Posterior cingulate gyrus (tissue), 11 donors: ENCODE results near the gene VPS13A.
A peak's percentile ranks its signal among the peaks of the same experiment; 100 is the strongest.
"Not testable (repeated sequence)": the region's sequence is repeated elsewhere in the genome, so short reads cannot be mapped to it uniquely, and the experiment has no call there.

Source experiments
- DNase-seq, 10 donors: peaks; one replicate each; pipeline versions ENCODE4 v3.0.0 to v3.0.0-alpha.2; 2020 to 2021; ENCODE audit warnings: mixed read lengths in 3 of 10
- intact Hi-C: fragments of 100-400 bp; cut with DNase I; formaldehyde crosslinking; loops from one replicate; pipeline ENCODE4 v1.15.1; 2023

The VPS13A gene

GRCh38 chr9:77291714-77292113, 114.4 kb downstream of the VPS13A start:
- intact Hi-C loops: no loop called here
- DNase-seq: no peak

GRCh38 chr9:77293949-77294348, 116.6 kb downstream of the VPS13A start:
- intact Hi-C loops: no loop called here

GRCh38 chr9:77304543-77304942, 127.2 kb downstream of the VPS13A start:
- DNase-seq: no peak
- intact Hi-C loops: no loop called here

More at GRCh38 chr9:77293949-77294348, 116.6 kb downstream of the VPS13A start:
- no peak for DNase-seq

GRCh38 chr9:77305622-77306400, 128.5 kb downstream of the VPS13A start:
- DNase-seq: no peak
- intact Hi-C loops: no loop called here

- intact Hi-C loops: no loop called here
- DNase-seq: no peak
Observed at GRCh38 chr9:77307166-77307565, 129.8 kb downstream of the VPS13A start.

- DNase-seq: no peak
- intact Hi-C loops: no loop called here
Observed at GRCh38 chr9:77316058-77316457, 138.7 kb downstream of the VPS13A start.

- DNase-seq: peak in 1 of 10 donors; percentile 61
- intact Hi-C loops: no loop called here
Observed at GRCh38 chr9:77325058-77325457, 147.7 kb downstream of the VPS13A start.

- intact Hi-C loops: no loop called here
- DNase-seq: no peak
Observed at GRCh38 chr9:77328102-77328501, 150.8 kb downstream of the VPS13A start.

- no peak for DNase-seq
- intact Hi-C loops: no loop called here
Observed at GRCh38 chr9:77370064-77370463, 192.7 kb downstream of the VPS13A start.

GRCh38 chr9:77374266-77374665, 196.9 kb downstream of the VPS13A start:
- DNase-seq: no peak
- intact Hi-C loops: no loop called here

- intact Hi-C loops: no loop called here
- DNase-seq: no peak
Observed at GRCh38 chr9:77375956-77376532, 198.7 kb downstream of the VPS13A start.

- intact Hi-C loops: no loop called here
- no peak for DNase-seq
Observed at GRCh38 chr9:77384406-77384805, 207.1 kb downstream of the VPS13A start.

GRCh38 chr9:77386187-77386586, 208.9 kb downstream of the VPS13A start:
- intact Hi-C loops: no loop called here
- no peak for DNase-seq

GRCh38 chr9:77391834-77392233, 214.5 kb downstream of the VPS13A start:
- intact Hi-C loops: no loop called here
- DNase-seq: no peak

- no peak for DNase-seq
- intact Hi-C loops: no loop called here
Observed at GRCh38 chr9:77392328-77392727, 215.0 kb downstream of the VPS13A start.

- intact Hi-C loops: not testable (repeated sequence)
Observed at GRCh38 chr9:77398581-77398980, 221.2 kb downstream of the VPS13A start.

GRCh38 chr9:77399964-77400363, 222.6 kb downstream of the VPS13A start:
- DNase-seq: no peak

More at GRCh38 chr9:77398581-77398980, 221.2 kb downstream of the VPS13A start:
- not testable (repeated sequence) for DNase-seq

GRCh38 chr9:77402286-77402685, 225.0 kb downstream of the VPS13A start:
- DNase-seq: no peak
- intact Hi-C loops: no loop called here

More at GRCh38 chr9:77399964-77400363, 222.6 kb downstream of the VPS13A start:
- intact Hi-C loops: no loop called here

GRCh38 chr9:77403239-77403638, 225.9 kb downstream of the VPS13A start:
- no peak for DNase-seq
- intact Hi-C loops: no loop called here

- peak in 1 of 10 donors; percentile 63 for DNase-seq
- intact Hi-C loops: not testable (repeated sequence)
Observed at GRCh38 chr9:77408521-77408920, 231.2 kb downstream of the VPS13A start.

- intact Hi-C loops: no loop called here
- peak in 1 of 10 donors; percentile 55 for DNase-seq
Observed at GRCh38 chr9:77417566-77417965, 240.2 kb downstream of the VPS13A start.

GRCh38 chr9:77418226-77418625, 240.9 kb downstream of the VPS13A start:
- DNase-seq: no peak
- intact Hi-C loops: no loop called here
